ENCODE results near the gene USH2A. TPM values are rescaled to one million over a fixed set of nuclear protein-coding genes. Genes with fewer than 3 reads are reported as not detected.
A peak's percentile ranks its signal among the peaks of the same experiment; 100 is the strongest.

USH2A gene
- total RNA-seq, 1 donor from 2014 or later = 0.14 TPM

GRCh38 chr1:215772151-215772550, 651.1 kb downstream of the USH2A start:
- Mint-ChIP-seq H3K36me3 (ENCODE audit: low read depth) (no peaks in the 10 kb centered on the region), H3K4me3 (no peak overlapping the region), H3K27ac (ENCODE audit: unreplicated experiment) (no peak overlapping the region), H3K9me3 (peaks cover 4% of the 10 kb centered on the region), H3K4me1 (no peaks in the 10 kb centered on the region), H3K27me3 (ENCODE audit: low read depth) (no peaks in the 10 kb centered on the region)
- no peak for DNase-seq (ENCODE audit: low read depth, low spot score)
- TF ChIP-seq, protein P1, sequence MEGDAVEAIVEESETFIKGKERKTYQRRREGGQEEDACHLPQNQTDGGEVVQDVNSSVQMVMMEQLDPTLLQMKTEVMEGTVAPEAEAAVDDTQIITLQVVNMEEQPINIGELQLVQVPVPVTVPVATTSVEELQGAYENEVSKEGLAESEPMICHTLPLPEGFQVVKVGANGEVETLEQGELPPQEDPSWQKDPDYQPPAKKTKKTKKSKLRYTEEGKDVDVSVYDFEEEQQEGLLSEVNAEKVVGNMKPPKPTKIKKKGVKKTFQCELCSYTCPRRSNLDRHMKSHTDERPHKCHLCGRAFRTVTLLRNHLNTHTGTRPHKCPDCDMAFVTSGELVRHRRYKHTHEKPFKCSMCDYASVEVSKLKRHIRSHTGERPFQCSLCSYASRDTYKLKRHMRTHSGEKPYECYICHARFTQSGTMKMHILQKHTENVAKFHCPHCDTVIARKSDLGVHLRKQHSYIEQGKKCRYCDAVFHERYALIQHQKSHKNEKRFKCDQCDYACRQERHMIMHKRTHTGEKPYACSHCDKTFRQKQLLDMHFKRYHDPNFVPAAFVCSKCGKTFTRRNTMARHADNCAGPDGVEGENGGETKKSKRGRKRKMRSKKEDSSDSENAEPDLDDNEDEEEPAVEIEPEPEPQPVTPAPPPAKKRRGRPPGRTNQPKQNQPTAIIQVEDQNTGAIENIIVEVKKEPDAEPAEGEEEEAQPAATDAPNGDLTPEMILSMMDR (conservative IDR thresholded peaks at IDR 0.05) = no peak

- Mint-ChIP-seq H3K36me3 (ENCODE audit: low read depth) (no peaks in the 10 kb centered on the region), H3K27me3 (ENCODE audit: low read depth) (peaks cover 8% of the 10 kb centered on the region), H3K27ac (ENCODE audit: unreplicated experiment) (peak overlapping the region; percentile 53), H3K9me3 (peaks cover 4% of the 10 kb centered on the region), H3K4me1 (no peaks in the 10 kb centered on the region), H3K4me3 (no peak overlapping the region)
- TF ChIP-seq, protein P1 (conservative IDR thresholded peaks at IDR 0.05) = no peak
- DNase-seq (ENCODE audit: low read depth, low spot score) = no peak
Observed at GRCh38 chr1:215768303-215768702, 654.9 kb downstream of the USH2A start.

DNA sequence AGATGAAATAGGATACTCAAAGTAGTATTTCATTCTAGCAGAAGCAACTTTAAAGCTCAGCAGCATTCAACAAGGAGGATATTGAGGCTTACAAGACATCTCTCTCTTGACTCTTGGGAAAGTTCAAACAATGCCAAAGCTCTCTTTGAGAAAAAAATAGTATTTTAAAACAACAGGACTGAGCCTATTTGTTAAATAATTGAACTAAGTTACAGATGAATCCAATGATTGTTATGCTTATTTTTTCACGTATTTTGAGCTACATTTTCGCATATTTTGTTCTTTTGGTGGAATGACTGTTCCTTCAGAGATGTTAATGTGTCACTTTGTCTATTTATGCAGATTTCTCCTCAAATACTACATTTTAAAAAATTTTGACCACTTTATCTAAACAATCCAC, 655.5 kb downstream of the USH2A start:
- no peak for DNase-seq (ENCODE audit: low read depth, low spot score)
- Mint-ChIP-seq H3K36me3 (ENCODE audit: low read depth) (no peaks in the 10 kb centered on the region), H3K9me3 (peaks cover 3% of the 10 kb centered on the region), H3K27ac (ENCODE audit: unreplicated experiment) (no peak overlapping the region), H3K27me3 (ENCODE audit: low read depth) (peaks cover 11% of the 10 kb centered on the region), H3K4me1 (no peaks in the 10 kb centered on the region), H3K4me3 (no peak overlapping the region)
- TF ChIP-seq, protein P1 (conservative IDR thresholded peaks at IDR 0.05) = no peak

GRCh38 chr1:215766521-215766920, 656.7 kb downstream of the USH2A start:
- Mint-ChIP-seq H3K36me3 (ENCODE audit: low read depth) (no peaks in the 10 kb centered on the region), H3K4me1 (no peaks in the 10 kb centered on the region), H3K4me3 (no peak overlapping the region), H3K9me3 (peaks cover 2% of the 10 kb centered on the region), H3K27me3 (ENCODE audit: low read depth) (peaks cover 11% of the 10 kb centered on the region), H3K27ac (ENCODE audit: unreplicated experiment) (no peak overlapping the region)
- no peak for DNase-seq (ENCODE audit: low read depth, low spot score)
- TF ChIP-seq, protein P1 (conservative IDR thresholded peaks at IDR 0.05) = no peak

DNA sequence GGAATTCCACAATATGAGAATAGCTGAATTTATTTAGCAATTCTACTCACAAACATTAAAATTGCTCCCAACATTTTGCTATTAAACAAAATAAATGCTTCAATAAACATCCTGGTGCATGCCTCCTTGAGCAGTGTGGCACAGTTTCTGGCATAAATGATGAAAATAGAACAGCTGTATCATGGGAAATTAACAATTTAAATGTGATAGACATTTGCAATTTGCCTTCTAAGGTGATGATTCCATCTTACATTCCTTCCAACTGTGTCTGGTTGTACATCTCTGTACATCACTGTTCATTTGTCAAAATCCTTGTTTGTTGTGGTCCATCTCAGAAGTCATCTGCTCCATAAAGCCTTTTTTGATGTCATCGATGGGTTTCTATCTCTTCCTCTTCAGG, 657.4 kb downstream of the USH2A start:
- TF ChIP-seq, protein P1 (conservative IDR thresholded peaks at IDR 0.05) = no peak
- no peaks in the 10 kb centered on the region for H3K4me1 Mint-ChIP-seq
- peaks cover 11% of the 10 kb centered on the region for H3K27me3 Mint-ChIP-seq (ENCODE audit: low read depth)
- H3K36me3 Mint-ChIP-seq (ENCODE audit: low read depth) = no peaks in the 10 kb centered on the region
- H3K9me3 Mint-ChIP-seq = peaks cover 2% of the 10 kb centered on the region
- H3K4me3 Mint-ChIP-seq = no peak overlapping the region
- no peak for DNase-seq (ENCODE audit: low read depth, low spot score)
- H3K27ac Mint-ChIP-seq (ENCODE audit: unreplicated experiment) = no peak overlapping the region

GRCh38 chr1:215761446-215761845, 661.8 kb downstream of the USH2A start:
- Mint-ChIP-seq H3K4me3 (no peak overlapping the region), H3K27ac (ENCODE audit: unreplicated experiment) (no peak overlapping the region), H3K9me3 (no peaks in the 10 kb centered on the region), H3K4me1 (no peaks in the 10 kb centered on the region), H3K27me3 (ENCODE audit: low read depth) (peaks cover 15% of the 10 kb centered on the region), H3K36me3 (ENCODE audit: low read depth) (no peaks in the 10 kb centered on the region)
- DNase-seq (ENCODE audit: low read depth, low spot score) = no peak
- TF ChIP-seq, protein P1 (conservative IDR thresholded peaks at IDR 0.05) = no peak

Measured in neural crest cell (in vitro differentiated cells).